Upper lobe of left lung (tissue), 6 donors: ENCODE measurements around the gene HOXB4. TPM values are rescaled to one million over a fixed set of nuclear protein-coding genes. Genes with fewer than 3 reads are reported as not detected.

Experiments
- ATAC-seq, 2 donors: fragments of 200-7000 bp; cut with Tn5 transposase; one replicate each; pipeline ENCODE4 v1.9.1; 2022; ENCODE audit warnings: mild to moderate bottlenecking in 2 of 2, moderate library complexity in 2 of 2; ENCODE audit not compliant: low FRiP score in 2 of 2
- DNase-seq, 2 donors: peaks; one replicate each; pipeline ENCODE4 v3.0.0-alpha.2; 2019 to 2020
- H3K27ac ChIP-seq, 4 donors: fragments of 200-600 bp; sonication (generic); one replicate each; pipeline ENCODE4 v1.5.1; 2016 to 2019
- H3K27me3 ChIP-seq, 4 donors: fragments of 200-600 bp; sonication (generic); one replicate each; pipeline ENCODE4 v1.5.1; 2017 to 2019
- H3K36me3 ChIP-seq, 4 donors: fragments of 200-600 bp; sonication (generic); one replicate each; pipeline ENCODE4 v1.5.1; 2016 to 2019
- H3K4me1 ChIP-seq, 4 donors: fragments of 200-600 bp; sonication (generic); one replicate each; pipeline ENCODE4 v1.5.1; 2018 to 2019
- H3K4me3 ChIP-seq, 4 donors: fragments of 200-600 bp; sonication (generic); one replicate each; pipeline ENCODE4 v1.5.1; 2017 to 2019; ENCODE audit warnings: mild to moderate bottlenecking in 2 of 4, moderate library complexity in 1 of 4
- H3K9me3 ChIP-seq, 4 donors: fragments of 200-600 bp; sonication (generic); one replicate each; pipeline ENCODE4 v1.5.1; 2018 to 2019
- CTCF ChIP-seq, 6 experiments: fragments of 450-650 bp in 4 of 6; fragments of 200-600 bp in 2 of 6; sonication (generic) in 2 of 6; IDR thresholded peaks; one replicate each; pipeline ENCODE4 v1.5.1; 2016 to 2019; ENCODE audit warnings: antibody characterized with exemption in 6 of 6
- EP300 ChIP-seq, 4 donors: sonication (generic); formaldehyde crosslinking; IDR thresholded peaks; one replicate each; pipeline ENCODE4 v1.5.1; 2017; ENCODE audit warnings: antibody characterized with exemption in 4 of 4, control low read depth in 2 of 4
- POLR2A ChIP-seq, 4 donors: fragments of 450-650 bp; IDR thresholded peaks; one replicate each; pipeline ENCODE4 v1.5.1; 2016 to 2017; ENCODE audit warnings: antibody characterized with exemption in 4 of 4, mild to moderate bottlenecking in 2 of 4
- POLR2AphosphoS5 ChIP-seq, 2 donors: sonication (generic); formaldehyde crosslinking; IDR thresholded peaks; one replicate each; pipeline ENCODE4 v1.5.1; 2017; ENCODE audit warnings: antibody characterized with exemption in 2 of 2
- WGBS, 2 donors: methylation state at CpG; one replicate each; pipeline ENCODE4 v1.1.5; 2017 to 2018; 5-methylcytosine and 5-hydroxymethylcytosine counted together
- total RNA-seq, 6 donors: library from RNA; depleted of rRNA in 4 of 6; stranded (reverse); fragments of >200 nt in 4 of 6; gene quantifications; one replicate each; pipeline versions ENCODE4 v1.1.0 to v1.2.1, GENCODE V29; 2016 to 2021
- donor health status: DM: no; HTN: no; CAD: no; lungs with moderate emphysema.
- donor health status: DM: no; HTN: yes; CAD: no; lungs with severe emphysema.

HOXB4 gene
- total RNA-seq, 6 donors from 2014 or later: 0.61 to 5.6 (median 2.0) TPM

- no peaks in the 10 kb centered on the region for H3K9me3 ChIP-seq
- DNase-seq: peak; percentile 65 to 97
Observed at GRCh38 chr17:48593840-48594537, 15.8 kb upstream of the HOXB4 start.

GRCh38 chr17:48593126-48593829 is 15.1 kb upstream of the HOXB4 start, which contains the start of gene HOXB5:
Gene HOXB5 (minus strand): TSS chr17:48593779. CDS start chr17:48593682, 97 bp downstream.
- H3K9me3 ChIP-seq: no peaks in the 10 kb centered on the region
- no peak for TF ChIP-seq POLR2A (IDR thresholded peaks at IDR 0.05)
- TF ChIP-seq CTCF (IDR thresholded peaks at IDR 0.05): no peak
- TF ChIP-seq POLR2AphosphoS5 (IDR thresholded peaks at IDR 0.05): no peak
- no peak for TF ChIP-seq EP300 (IDR thresholded peaks at IDR 0.05)
- peaks cover 25 to 51% (median 32%) of the 10 kb centered on the region in 4 donors for H3K4me1 ChIP-seq
- ATAC-seq: peak in 1 of 2 donors; percentile 37
- no peaks in the 10 kb centered on the region for H3K36me3 ChIP-seq
- peak in 1 of 2 donors; percentile 85 for DNase-seq
- peak within 1 kb of the TSS; percentile 66 to 90 (median 90) for H3K27ac ChIP-seq
- H3K4me3 ChIP-seq: peak within 1 kb of the TSS; percentile 38 to 50 (median 44)
- 2 to 4% methylated on average over 21 to 50 of the region's 50 CpGs for WGBS, 2 donors
- peaks cover 0 to 57% (median 32%) of the 10 kb centered on the region in 4 donors for H3K27me3 ChIP-seq

More at GRCh38 chr17:48593840-48594537, 15.8 kb upstream of the HOXB4 start:
- no peaks in the 10 kb centered on the region for H3K36me3 ChIP-seq
- 7 to 13% methylated on average over 36 to 37 of the region's 37 CpGs for WGBS, 2 donors
- H3K4me1 ChIP-seq: peaks cover 25 to 49% (median 33%) of the 10 kb centered on the region in 4 donors
- peaks cover 0 to 63% (median 32%) of the 10 kb centered on the region in 4 donors for H3K27me3 ChIP-seq
- H3K4me3 ChIP-seq: peak overlapping the region in 3 of 4 donors; percentile 38 to 50 (median 50)
- ATAC-seq: peak; percentile 61 to 85
- TF ChIP-seq POLR2A (IDR thresholded peaks at IDR 0.05): peak in 1 of 4 donors; percentile 12
- no peak for TF ChIP-seq POLR2AphosphoS5 (IDR thresholded peaks at IDR 0.05)
- TF ChIP-seq CTCF (IDR thresholded peaks at IDR 0.05): peak; percentile 83 to 92 (median 88)
- TF ChIP-seq EP300 (IDR thresholded peaks at IDR 0.05): no peak
- H3K27ac ChIP-seq: peak overlapping the region; percentile 66 to 90 (median 90)

- Histone ChIP-seq H3K4me3 (peak overlapping the region; percentile 20 to 50 (median 44)), H3K27me3 (peaks cover 0 to 52% (median 26%) of the 10 kb centered on the region in 4 donors), H3K27ac (peak overlapping the region; percentile 66 to 90 (median 90)), H3K4me1 (peaks cover 25 to 53% (median 27%) of the 10 kb centered on the region in 4 donors), H3K36me3 (no peaks in the 10 kb centered on the region), H3K9me3 (no peaks in the 10 kb centered on the region)
- 4 to 8% methylated on average over 14 of the region's 14 CpGs for WGBS, 2 donors
- peak in 1 of 2 donors; percentile 37 for ATAC-seq
- TF ChIP-seq POLR2A (IDR thresholded peaks at IDR 0.05) (no peak), EP300 (IDR thresholded peaks at IDR 0.05) (no peak), POLR2AphosphoS5 (IDR thresholded peaks at IDR 0.05) (no peak), CTCF (IDR thresholded peaks at IDR 0.05) (no peak)
- DNase-seq: peak in 1 of 2 donors; percentile 78
Observed at GRCh38 chr17:48592577-48592976, 14.4 kb upstream of the HOXB4 start.

- Histone ChIP-seq H3K4me3 (peak overlapping the region; percentile 20 to 50 (median 44)), H3K36me3 (no peaks in the 10 kb centered on the region), H3K4me1 (peaks cover 24 to 53% (median 27%) of the 10 kb centered on the region in 4 donors), H3K27ac (peak overlapping the region; percentile 66 to 90 (median 90)), H3K9me3 (no peaks in the 10 kb centered on the region), H3K27me3 (peaks cover 0 to 47% (median 24%) of the 10 kb centered on the region in 4 donors)
- DNase-seq (peak in 1 of 2 donors; percentile 79), ATAC-seq (peak in 1 of 2 donors; percentile 7)
- TF ChIP-seq CTCF (IDR thresholded peaks at IDR 0.05): no peak
- no peak for TF ChIP-seq EP300 (IDR thresholded peaks at IDR 0.05)
- TF ChIP-seq POLR2AphosphoS5 (IDR thresholded peaks at IDR 0.05): no peak
- no peak for TF ChIP-seq POLR2A (IDR thresholded peaks at IDR 0.05)
- WGBS, 2 donors: 18 to 24% methylated on average over 24 to 30 of the region's 33 CpGs
Observed at GRCh38 chr17:48592057-48592514, 13.9 kb upstream of the HOXB4 start.
